HCT116 (cell line): ENCODE results near the gene LRRC3.

Experiments used
- POLR2AphosphoS5 ChIP-seq: IDR thresholded peaks from 2 replicates; pipeline ENCODE4 v1.6.1; 2011; ENCODE audit warnings: mild to moderate bottlenecking, low read depth, low read length, moderate library complexity
- SIN3A ChIP-seq: IDR thresholded peaks from 2 replicates; pipeline ENCODE4 v1.6.1; 2012; ENCODE audit warnings: low read depth
- TCF7L2 ChIP-seq: IDR thresholded peaks from 2 replicates; pipeline ENCODE4 v1.7.0; 2011; ENCODE audit warnings: borderline replicate concordance, inconsistent platforms; ENCODE audit not compliant: insufficient read depth, insufficient read length; ENCODE audit errors: extremely low read depth

GRCh38 chr21:44467859-44468195, 12.5 kb downstream of the LRRC3 start:
- TF ChIP-seq POLR2AphosphoS5 (no peak), TCF7L2 (no peak), SIN3A (no peak)
